Activated T-helper 1 cell treated with Interleukin-2 at 50 U/mL for 16 hours (primary cell): ENCODE measurements around the gene PM20D2.
A peak's percentile ranks its signal among the peaks of the same experiment; 100 is the strongest.
"Not testable (repeated sequence)": the region's sequence is repeated elsewhere in the genome, so short reads cannot be mapped to it uniquely, and the experiment has no call there.

ENCODE experiments used
- DNase-seq: peaks from one replicate; pipeline ENCODE4 v3.0.0-alpha.2; 2020; ENCODE audit warnings: low read depth

The PM20D2 gene, protein sequence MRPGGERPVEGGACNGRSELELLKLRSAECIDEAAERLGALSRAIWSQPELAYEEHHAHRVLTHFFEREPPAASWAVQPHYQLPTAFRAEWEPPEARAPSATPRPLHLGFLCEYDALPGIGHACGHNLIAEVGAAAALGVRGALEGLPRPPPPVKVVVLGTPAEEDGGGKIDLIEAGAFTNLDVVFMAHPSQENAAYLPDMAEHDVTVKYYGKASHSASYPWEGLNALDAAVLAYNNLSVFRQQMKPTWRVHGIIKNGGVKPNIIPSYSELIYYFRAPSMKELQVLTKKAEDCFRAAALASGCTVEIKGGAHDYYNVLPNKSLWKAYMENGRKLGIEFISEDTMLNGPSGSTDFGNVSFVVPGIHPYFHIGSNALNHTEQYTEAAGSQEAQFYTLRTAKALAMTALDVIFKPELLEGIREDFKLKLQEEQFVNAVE

DNA sequence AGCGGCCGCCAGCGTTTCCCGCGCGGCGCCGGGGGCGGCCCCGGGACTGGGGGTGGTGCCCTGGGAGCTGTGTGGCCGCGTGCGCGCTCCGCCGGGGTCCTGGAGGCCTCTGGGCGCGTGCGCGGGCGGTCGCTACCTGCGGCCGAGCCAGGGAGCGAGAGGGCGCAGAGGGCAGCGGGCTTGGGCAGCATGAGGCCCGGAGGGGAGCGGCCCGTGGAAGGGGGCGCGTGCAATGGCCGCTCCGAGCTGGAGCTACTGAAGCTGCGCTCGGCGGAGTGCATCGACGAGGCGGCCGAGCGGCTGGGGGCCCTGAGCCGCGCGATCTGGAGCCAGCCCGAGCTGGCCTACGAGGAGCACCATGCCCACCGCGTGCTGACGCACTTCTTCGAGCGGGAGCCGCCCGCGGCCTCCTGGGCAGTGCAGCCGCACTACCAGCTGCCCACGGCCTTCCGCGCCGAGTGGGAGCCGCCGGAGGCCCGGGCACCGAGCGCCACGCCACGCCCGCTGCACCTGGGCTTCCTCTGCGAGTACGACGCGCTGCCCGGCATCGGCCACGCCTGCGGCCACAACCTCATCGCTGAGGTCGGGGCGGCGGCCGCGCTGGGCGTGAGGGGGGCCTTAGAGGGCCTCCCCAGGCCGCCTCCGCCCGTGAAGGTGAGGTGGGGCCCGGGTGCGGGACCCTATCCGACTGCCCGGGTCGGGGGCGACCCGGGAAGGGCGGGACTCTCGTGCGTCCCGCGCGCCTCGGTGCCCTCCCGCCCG is at the start of gene PM20D2:
Gene PM20D2, plus strand, starts transcription at position 100 of the 762 bp plus-strand sequence. Its CDS starts 90 bp downstream, at position 190.
- DNase-seq = peak; percentile 38

DNA sequence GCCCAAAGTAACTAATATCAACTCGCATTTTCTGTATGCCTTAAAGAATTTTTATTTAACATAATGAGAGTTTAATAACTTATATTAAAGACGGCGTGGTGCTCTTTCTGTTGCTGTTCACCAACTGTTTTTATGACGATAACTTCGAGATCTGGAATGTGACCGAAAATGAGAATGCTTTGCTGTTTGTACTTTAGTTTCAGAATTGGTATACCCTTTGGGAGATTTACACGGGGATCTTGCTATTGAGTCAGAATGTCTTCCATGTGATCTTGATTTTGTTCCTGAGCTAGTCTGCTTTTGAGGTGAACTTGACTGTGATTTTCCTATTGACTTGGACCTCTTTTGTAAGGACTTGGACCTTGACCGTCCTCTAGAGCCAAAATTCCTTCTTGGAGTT is 47.4 kb upstream of the PM20D2 start:
- no peak for DNase-seq

DNA sequence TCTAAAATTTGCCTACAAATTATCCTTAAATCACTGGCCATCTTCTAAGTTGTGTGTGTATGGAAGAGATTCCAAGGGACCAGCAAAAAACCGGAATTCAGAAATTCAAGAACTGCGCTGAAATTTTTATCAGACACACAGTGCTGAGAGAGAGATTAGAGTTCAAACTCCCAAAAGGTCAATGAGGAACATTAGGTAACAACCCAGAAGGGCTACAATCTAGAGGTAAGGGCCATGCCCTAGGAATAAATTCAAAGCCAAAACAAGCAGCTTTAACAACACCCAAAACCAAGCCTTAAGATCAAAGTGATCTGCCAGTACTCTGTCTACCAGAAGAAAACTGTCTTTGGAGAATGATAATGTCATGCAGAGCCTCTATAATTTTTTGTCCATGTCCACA is 45.7 kb upstream of the PM20D2 start:
- no peak for DNase-seq

DNA sequence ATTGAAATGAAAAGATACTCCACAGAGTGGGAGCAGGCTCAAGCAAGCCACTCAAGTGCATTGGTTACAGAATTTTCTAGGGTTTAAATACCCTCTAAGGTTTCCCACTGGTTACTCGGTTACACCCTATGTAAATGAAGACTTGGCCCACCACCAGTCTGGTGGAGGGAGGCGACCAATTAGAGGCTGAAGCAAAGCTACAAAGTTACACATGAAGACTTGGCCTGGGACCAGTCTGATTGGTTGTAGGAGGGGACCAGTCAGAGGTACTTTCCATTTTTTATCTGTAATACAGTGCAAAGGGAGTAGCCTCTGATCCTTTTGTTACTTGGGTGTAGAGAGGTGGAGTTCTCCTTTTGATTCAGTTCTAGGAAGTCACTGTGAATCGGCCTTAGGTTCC is 35.6 kb upstream of the PM20D2 start:
- no peak for DNase-seq

DNA sequence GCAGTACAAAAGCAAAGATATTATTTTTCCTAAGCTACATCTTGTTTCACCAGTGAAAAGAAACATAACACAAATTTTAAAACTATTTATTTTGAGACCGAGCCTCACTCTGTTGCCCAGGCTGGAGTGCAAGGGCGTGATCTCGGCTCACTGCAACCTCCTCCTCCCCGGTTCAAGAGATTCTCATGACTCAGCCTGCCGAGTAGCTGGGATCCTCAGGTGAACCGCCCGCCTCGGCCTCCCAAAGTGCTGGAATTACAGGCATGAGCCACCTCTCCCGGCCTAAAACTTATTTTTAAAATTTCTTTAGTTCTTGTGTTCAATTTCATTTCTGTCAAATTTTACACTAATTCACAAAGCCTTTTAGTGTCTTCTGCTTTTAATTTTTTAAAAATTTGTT is 33.9 kb upstream of the PM20D2 start:
- DNase-seq = no peak

DNA sequence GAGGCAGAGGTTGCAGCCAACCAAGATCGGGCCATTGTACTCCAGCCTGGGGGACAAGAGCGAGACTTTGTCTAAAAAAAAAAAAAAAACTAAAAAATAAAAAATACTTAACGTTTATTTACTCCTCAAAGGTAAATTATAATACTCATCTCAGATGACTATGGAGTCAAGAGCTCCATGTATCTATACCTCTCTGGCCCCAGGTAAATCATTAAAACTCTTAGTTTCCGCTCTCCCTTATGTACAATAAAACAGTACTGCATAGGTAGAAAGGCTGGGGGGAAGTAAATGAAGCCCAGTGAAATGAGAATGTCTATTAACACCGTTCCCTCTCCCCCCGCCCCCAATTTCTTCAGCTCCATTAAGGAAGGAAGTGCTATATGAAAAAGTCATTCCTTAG is 29.2 kb upstream of the PM20D2 start:
- no peak for DNase-seq

DNA sequence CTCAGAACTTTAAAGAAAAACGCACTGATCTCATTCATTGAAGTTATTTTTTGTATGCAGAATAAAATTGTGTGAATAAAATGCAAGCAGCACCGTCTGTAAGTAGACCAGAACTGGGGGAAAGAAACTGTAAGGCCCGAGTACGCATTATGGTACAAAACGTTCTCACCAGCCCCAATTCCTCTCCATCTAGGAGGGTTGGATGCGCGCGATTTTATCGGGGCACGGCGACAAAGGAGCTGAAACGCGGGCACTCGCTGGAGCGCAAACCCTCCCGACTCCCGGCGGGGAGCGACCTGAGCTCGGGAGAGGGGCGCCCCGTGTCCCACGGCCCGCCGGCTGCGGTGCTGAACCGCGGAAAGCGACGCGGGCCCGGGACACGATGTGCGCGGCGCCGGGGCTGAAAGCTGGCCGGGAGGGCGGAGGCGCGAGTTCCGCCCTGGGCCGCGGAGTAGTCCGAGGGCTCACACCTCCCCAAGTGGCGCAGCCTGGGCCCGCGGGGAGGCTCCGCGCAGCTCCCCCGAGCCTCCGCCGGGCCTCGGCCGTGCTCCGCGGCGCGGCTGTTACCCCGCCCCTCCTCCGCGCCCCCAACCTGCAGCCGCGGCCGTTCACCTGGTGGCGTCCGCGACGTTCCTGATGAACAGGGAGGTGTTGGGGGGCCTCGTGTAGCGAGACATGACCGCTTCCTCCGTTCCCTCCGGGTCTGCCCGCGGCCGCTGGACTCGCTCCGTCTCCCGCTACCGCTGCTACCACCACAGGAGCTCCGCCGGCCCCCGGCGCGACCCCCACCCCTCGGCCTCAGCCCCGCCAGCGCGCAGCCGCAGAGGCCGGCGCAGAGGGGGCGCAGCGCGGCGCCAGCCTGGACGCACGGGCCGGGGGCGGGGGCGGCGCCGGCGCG is 28.4 kb upstream of the PM20D2 start, which contains the start of gene SRSF12:
Gene SRSF12, minus strand, starts transcription at position 861 of the 898 bp plus-strand sequence. Its CDS starts 184 bp downstream, at position 677.
- peak; percentile 16 for DNase-seq

DNA sequence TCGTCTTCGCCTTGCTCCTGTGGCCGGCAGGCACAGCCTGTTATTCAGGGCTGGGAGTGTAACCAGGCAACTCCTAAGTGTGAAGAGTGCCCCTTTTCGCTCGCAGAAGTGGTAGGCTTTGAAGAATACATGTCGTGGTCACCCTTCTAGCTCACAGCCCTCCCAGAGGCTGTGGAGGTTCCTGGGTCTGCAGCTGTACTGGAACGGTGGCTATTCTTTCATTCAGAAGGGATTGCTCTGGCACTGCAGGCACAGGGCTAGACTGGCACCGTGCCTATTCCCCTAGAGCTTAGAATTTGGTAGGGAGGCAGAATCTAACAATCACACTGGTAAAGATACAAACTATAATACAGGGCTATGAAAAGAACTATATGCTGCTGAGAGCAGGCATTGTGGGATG is 26.9 kb upstream of the PM20D2 start:
- no peak for DNase-seq

DNA sequence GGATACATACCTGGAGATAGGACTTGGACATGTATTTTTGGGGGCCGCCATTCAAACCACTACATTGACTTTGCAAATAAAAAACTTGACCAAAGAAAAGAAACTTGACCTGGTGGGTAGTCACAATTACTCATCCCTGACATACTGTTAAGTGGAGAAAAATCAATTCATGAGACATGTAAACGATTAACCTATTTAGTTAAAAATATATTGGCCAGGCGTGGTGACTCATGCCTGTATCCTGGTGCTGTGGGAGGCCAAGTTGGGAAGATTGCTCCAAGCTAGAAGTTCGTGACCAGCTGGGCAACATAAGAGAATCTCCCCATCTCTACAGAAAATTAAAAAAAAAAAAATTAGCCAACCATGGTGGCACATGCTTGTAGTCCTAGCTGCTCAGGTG is 25.5 kb upstream of the PM20D2 start:
- DNase-seq = no peak

DNA sequence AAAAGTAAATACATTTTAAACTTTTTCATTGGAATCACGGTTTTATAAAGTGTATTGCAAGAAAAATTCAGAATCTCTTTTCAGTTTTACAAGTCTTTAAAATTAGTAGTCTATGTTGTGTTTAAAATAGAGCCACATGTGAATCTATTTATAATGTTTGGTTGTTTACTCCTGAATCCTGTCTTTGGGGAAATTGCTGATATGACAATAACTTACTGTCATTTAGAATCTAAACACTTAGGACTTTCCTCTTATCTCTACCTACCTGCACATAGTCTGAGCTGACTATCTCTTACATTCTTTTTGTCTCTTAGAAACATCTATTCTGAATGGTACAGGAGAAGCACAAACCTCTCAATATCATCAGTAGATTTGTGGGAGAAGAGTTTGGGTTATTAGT is 23.9 kb upstream of the PM20D2 start:
- DNase-seq = no peak

DNA sequence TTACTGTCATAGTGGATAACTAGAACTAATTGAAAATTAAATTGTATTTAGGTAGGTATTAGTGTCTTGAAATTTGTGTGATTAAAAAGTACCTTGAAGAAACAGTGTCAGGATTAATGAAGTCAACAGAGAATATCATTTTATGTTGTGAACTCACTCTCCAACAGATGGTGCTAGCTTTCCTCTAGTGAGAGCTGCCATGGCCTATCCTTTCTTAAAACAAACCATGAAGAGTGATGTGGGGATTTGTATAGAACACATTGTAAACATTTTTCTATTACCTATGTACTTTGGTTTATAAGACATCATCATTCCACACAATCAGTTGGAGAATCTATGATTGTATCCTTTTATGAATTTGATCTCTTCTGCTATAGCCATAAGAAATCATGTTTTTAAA is 23.2 kb upstream of the PM20D2 start:
- DNase-seq = no peak

DNA sequence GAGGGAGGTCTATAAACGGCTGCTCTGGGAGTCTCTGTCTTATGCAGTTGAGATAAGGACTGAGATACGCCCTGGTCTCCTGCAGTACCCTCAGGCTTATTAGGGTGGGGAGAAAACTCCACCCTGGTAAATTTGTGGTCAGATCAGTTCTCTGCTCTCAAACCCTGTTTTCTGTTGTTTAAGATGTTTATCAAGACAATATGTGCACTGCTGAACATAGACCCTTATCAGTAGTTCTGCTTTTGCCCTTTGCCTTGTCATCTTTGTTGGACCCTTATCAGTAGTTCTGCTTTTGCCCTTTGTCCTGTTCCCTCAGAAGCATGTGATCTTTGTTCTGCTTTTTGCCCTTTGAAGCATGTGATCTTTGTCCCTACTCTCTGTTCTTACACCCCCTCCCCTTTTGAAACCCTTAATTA is 17.6 kb upstream of the PM20D2 start:
- DNase-seq = not testable (repeated sequence)

DNA sequence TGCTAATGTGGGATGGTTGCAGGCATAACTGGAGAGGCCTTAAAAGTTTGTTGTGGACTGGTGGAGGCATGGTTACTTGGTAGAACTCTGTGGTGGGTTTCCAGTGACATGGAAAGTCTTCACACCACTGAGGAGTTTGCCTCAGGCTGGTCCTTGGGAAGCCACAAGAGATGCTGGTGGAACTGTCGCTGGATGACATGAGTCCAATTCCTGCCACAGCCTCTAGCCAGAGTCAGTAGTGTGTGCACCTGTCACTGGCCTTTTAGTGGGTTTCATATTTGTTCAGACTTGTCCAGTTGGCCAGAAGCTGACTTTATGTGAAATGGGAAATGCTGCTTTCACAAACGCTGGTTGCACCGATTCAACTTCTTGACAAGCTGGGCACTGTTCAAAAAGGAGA is 14.3 kb upstream of the PM20D2 start:
- DNase-seq = no peak

DNA sequence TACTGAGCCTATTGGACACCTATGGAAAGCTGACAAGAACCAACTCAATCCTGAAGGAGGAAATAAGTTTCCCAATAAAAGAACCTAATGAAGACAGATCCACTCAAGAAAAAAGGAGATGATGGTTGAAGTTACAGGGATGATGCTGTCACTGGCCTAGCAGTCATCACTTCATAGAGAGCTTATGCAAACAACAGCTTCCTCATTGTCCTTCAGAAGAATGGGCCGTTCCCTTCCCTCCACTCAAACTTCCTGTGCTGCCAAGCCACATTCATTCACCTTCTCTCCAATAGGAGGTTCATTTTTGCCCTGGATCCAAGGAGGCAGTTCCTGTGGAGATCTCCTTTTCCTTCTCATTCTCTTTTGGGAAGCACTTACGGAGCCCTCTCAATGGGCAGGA is 13.8 kb upstream of the PM20D2 start:
- DNase-seq = no peak

DNA sequence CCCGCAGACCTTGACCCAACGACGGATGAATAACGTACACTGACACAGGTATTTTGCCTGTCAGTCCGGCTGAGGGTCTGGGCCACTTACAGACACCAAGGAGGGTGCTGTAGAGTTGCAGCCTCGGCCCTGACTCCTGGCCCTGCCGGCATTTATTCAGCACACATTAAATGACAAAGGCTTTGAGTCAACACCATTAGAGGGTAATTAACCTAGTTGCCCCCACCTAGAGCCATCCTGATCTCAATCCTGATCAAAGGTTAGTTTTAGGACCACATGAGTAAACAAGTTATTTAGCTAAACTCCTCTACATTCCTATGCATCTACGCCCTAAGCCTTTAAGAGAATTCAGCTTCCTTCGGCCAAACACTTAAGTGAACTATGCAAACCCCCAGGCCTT is 11.9 kb upstream of the PM20D2 start:
- no peak for DNase-seq

DNA sequence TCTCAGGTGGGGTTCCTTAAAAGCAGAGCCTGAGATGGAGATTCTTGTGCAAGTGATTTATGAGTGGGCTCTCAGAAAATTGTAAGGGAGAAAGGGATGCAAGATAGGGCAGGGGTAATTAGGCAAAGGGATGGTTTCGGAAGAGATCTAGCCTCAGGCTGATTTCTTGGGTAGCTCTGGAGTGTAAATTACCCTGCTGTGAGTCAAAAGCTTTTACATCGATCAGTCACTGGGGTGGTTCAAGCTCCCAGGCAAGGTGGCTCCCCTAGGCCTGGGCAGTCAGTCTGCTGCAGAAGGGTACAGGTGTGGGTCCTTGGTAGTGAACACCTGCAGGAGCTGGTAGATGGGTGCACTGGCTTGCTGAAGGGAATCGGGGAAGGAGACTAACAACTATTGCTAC is 11.1 kb upstream of the PM20D2 start:
- DNase-seq = no peak

DNA sequence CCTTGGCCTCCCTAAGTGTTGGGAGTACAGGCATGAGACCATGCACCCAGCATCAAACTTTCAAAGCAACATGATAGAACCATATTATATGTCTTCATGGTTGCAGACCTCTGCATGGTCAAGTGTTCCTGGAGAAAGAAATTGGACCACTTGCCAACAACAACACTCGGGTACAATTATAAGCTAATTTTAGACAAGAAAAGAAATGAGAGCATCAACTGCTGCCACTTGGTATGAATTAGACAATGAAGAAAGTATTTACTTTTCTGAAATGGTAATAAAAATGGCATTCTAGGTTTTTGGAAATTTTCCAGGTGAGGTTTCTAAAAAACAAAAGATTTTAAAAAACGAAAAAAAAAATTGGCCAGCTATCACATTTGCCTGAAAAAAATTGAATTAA is 7.7 kb upstream of the PM20D2 start:
- DNase-seq = no peak

DNA sequence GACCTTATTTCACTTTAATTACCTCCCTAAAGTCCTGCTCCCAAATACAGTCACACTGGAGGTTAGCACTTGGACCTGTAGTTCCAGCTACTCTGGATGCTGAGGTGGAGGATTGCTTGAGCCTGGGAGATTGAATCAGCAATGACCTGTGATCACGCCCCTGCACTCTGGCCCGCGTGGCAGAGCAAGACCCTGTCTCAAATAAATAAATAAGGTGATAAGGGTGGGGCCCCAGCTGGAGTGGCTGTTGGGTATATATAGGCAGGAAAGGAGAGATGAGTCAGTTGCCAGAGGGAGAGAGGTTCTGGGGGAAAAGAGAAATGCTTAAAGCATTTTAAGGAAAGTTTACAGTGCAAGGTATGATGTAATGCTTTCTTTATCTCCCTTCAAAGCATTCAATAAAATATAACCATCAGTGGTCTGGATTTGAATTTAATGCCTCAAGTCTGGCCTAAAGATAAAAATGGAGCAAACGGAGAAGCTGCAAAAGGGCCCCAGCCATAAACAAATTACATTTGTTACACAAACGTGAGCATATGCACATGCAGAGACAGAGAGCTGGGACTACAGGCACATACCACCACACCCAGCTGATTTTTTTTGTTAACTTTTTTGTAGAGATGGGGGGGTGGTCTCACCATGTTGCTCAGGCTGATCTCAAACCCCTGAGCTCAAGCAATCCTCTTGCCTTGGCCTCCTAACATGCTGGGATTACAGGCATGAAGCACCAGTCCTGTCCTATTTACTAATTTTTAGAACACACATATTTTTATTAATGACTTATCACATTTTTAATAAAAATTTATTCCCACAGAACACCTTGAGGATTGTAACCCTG is 6.1 kb upstream of the PM20D2 start:
- DNase-seq = no peak

DNA sequence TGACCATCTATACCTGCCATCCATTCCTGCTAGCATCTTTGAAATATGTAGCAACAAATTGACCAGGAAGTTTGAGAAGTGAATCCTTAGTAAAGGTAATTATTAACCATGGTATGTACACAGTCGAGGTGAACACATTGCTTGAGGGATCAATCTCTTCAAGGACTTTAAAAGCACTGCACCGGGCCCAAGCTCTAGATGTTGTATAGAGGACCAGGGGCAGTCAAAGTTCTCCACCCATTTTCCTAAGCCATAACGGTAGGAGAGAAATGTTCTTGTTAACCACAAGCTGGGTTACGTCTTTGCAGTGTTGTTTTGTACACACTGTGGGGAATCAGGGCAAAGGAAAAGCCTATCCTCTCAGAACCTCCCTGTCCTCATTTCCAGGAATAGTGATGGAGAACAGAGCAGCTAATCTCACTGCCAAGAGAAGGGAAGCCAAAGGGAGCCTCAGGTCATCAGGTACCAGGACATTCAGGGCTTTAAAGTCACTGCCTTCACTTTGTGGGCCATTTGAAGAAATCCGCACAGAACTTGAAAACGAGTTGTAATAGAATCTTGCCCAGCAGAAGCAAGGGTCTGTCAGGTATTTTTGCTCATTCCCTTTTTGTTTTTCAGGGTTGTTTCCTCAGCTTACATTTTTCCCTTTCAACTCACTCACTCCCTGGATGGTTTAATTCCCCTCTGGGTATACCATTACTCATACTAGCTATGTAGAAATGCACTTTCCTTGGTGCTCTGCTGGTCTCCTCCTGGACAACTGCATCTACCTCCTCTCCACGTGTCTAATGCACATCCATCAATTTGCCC is 5.3 kb upstream of the PM20D2 start:
- DNase-seq = no peak

DNA sequence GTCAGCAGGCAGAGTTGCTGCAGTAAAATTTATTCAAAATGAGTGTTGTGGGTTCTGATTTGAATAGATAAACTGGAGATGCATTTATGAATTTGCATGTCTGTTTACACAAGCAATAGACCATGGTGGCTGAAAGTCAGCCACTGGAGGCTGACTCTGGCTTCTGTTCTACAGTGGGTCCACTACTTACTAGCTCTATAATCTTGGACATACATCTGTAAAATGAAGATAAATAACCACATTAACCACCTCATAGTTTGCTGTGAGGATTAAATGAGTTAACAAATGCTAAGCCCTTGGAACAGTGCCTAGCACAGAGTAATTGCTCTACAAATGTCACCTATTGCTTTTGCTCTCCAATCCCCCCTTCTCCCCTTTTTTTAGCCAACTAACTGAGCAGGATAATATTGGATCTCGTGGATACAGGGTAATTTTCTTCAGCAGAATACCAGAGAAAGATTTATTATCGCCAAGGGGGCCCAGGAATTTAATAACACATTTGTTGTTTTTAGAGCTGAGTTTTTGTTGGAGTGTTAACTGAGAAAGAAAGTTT is 1.4 kb upstream of the PM20D2 start:
- DNase-seq = no peak
